GM19452 (cell line): ENCODE measurements around the gene SLC6A4.

Experiments used
- ATAC-seq: cut with Tn5 transposase; IDR thresholded peaks from one replicate; pipeline ENCODE4 v1.9.1; 2021; ENCODE audit not compliant: unreplicated experiment

The SLC6A4 gene

DNA sequence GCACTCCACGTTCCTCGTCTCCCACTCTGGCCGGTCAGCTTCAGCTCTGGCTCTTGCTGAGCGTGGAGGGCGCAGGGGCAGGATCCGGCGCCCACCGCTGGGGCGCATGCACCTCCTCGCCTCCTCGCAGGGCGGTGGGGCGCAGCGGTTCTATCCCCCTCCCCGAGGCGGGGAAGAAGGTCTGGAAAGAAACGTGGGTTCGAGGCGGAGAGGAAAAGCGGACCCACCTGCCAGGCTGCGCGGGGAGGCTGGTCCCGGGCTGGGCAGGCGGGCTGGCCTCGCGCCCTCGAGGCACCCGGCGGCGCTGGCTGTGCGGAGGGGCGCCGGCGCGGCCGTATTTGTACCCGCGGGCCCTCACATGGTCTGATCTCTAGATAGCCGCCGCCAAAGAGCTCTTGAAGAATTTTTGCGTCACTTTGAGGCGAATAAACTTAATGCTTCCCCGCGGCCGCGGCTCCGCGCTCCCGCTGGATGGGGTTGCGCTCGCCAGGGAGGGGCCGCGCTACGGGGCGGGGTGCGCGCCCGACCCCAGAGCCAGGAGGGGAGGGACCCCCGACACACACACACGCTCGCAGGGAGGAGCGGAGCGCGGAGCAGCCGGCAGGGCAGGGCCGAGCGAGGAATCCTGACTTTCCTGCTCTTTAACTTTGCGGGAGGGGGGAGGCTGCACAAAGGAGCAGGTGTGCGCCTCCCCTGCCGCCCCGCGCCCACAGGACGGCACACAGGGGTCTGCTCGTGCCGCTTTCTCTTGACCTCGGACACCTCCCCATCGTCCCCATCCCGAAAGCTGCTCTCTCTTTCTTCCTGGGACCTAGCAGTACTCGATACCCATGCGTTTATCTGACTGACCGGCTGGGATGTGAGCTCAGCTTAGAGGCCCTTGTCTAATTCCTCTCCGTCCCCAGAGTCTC, at the start of gene SLC6A4:
Gene SLC6A4, minus strand, starts transcription at position 312 of the 911 bp plus-strand sequence. CDS start 13,739 bp downstream, outside the sequence.
- ATAC-seq: no peak

DNA sequence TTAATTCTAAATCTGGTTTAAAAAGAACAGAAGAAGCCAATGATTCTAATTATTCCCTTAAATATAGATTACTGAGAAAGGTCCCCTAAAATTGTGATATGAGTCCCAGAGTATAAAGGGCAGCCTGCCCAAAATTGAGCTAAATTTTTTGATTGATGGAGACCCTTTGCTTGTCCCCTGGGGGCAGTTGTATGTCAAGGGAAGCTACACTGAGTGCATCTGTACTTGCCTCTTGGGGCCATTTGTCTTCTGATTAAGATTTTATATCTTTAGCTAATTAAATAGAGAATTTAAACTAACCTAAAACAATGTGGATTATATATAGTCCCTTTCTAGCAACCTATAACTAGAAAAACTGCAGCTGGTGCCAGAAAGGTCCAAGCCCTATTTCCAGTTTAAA, 43.7 kb upstream of the SLC6A4 start:
- ATAC-seq: no peak

DNA sequence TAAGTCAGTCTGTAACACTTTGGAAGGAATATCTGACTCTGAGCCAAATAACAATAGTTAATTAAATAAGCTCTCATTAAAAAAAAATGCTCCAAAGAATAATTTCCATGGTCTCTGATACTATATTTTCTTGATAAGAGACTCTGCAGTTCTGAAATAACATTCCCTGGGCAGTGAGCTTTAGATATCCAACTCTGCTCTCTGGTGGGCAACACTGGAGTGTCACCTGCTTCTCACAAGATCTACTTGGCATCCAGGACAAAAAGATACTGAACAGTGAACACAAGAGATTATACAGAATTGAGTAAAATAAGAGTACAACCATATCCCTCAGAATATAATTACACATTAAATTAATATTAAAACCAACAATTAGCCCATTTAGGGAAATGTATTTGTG, 42.5 kb upstream of the SLC6A4 start:
- ATAC-seq: no peak

DNA sequence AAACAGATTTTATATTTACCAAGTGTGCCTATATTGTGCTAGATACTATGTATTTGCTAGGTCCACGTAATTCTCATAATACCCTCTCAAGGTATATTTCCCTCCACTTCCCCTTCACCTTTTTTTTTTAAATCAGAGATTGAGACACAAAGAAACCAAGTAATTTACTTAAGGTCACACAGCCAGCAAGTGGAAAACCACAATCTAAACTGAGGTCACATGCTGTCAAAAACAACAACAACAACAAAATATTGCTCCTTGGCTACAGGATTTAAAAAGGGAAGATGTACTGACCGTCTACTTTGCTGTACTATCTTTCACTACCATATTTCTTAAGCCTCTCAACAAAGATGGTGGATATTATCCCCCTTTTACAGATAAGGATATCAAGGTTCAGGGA, 40.4 kb upstream of the SLC6A4 start:
- ATAC-seq: no peak

DNA sequence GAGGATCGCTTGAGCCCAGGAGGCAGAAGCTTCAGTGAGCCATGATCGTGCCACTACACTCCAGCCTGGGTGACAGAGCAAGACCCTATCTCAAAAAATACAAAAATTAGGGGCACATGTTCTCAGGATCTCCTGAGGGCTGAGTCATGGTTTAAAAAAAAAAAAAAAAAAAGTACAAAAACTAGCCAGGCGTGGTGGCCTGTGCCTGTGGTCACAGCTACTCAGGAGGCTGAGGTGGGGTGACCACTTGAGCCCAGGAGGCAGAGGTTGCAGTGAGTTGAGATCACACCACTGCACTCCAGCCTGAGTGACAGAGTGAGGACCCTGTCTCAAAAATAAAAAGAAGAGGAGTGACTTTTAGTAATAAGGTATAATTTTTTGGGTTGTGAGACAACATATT, 39.4 kb upstream of the SLC6A4 start:
- no peak for ATAC-seq

DNA sequence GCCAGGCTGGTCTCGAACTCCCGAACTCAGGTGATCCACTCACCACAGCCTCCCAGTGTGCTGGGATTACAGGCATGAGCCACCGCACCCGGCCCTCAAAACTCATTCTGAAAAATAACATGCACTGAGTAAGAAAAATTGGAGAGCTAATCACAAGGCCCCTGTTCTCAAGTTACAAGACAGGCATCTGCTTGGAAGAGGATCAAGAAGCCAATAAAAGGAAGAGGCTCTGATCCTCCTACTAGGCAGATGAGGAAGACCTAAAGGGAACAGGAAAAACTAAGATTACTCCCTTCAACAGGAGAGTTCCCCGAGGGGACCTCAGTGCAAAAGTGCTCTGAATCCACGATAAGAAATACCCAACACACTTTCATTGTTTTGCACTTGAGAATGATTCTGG, 37.9 kb upstream of the SLC6A4 start:
- ATAC-seq: no peak

DNA sequence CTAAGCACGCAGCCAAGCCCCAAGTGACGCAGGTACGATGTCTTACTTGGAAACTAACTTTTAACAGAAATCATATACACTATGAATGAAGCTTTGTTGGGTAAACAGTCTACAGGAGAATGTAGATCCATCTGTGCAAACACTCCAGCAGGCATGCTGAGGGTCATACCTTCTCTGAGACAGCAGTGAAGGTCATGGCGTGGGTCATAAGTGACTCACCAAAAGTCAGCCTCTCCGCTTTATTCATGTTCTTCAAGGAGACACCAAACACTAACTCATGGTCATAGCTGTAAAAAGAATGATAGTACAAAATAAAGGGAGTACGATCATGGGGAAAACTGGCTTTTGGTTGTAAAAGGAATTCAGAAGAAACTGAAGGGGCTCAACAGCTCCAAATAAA, 35.6 kb upstream of the SLC6A4 start:
- ATAC-seq: no peak

DNA sequence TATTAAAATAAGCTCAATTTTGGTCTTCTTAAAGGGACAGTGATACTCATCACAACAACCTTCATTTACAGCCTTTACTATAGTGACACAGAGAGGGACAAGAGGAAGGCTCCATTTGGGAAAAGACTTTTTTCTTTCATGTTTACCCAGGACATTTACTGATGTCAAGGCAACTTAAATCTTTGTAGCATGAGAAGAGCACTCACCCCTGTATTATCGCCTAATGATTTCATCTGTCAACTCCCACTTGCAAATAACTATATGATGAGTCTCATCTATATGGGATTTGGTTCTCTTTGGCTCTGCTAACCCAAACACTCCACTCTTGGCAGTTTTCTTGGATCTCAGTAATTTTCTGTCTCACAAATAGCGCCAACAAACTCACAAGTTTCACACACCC, 32.1 kb upstream of the SLC6A4 start:
- no peak for ATAC-seq

DNA sequence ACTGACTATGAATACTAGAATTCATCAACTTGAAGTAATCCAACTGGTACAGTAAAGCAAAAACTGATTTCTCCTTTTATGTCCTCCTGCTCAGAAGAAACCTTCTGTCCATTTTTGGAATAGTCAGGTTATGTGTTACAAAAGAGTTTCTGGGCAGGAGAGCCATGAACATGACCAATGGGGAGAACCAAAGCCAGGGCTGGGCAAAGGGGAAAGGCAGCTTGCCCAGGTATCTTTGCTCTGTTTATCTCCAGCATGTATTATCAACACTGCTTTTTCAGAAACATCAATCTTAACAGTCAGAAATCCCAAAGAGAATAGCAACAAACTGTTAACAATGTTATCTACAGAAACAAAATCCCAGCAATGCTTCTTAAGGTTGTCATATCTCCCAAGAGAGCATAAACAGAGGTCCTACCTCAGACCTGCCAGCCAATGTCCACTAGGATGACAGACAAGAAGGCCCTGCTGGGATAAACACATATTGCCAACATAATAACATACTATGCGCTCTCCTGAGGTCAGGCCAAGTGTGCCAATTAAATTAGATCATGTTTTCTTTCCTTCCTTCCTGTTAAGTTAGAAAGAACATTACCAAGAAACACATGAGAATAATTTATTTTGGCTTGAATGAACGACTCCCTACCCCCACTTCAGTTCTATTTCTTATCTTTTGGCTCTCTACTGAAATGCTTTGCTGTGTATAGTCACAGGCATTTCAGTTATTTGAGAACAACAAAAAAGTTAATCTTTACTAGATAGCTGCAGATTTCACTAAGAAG, 28.2 kb upstream of the SLC6A4 start:
- ATAC-seq: no peak

DNA sequence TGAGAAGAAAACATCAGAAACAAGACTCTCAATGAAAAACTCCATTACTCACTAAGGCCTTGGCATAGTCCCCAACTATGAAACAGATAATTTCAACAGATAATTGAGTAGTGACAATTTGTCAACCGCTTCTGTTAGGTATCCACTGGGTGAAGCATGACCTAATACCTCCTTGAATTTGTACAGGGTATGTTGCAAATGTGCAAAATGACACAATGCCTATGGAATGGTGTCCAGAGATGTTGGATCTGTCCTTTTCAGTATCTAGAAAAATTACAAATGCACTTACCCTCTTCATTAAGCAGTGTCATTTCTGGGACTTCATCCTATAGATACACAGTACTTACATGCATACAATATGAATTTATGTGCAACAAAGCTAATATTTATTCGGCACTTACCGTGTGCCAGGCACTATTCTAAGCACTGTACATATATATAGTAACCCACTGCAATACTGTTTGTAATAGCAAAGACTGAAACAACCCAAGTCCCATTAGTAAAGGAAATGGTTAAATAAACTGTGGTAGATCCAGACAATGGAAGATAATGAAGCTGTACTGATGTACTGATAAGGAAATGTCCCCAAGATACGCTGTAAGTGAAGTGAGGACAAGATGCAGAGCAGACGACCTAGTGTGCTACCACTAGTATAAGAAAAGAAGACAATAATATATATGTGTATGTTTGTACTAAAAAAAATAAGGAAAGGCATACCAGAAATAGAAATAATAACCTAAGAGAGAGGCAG, 21.4 kb upstream of the SLC6A4 start:
- ATAC-seq: no peak

DNA sequence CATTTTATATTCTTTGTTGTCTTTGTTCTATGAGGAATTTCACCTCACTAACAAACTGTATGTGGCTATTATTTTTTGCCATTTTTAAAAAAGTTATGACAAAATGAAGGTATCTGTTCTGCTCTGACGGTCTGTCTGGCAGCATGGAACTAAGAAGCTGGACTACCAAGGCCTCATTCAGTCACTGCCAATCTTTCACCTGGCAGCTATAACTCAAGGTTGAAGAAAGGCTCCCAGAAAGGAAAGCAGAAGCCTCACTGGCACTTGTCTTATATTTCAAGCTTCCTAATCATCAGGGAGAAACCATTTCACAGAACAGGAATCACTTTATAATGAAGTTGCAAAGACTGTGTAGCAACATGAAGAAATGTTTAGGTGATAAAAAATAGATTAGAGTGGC, 18.7 kb upstream of the SLC6A4 start:
- ATAC-seq: no peak

DNA sequence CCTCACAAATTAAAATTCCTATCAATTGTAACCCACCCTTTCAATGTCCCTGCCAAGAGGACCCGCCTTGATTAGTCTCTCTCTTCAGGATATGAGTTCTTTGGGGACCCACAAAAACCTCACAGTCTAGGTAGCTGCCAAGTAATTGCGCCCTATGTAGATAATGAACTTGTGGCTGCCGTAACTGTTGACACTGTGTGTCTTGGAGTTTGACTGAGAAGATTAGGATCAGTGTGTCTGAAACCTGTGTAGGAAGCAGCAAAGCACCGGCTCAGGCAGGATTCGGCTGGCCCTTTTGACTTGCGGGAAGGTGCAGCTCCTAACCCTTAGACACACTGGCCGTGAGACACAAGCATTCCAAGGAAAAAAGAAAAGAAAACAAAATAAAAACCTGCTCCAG, 17.8 kb upstream of the SLC6A4 start:
- no peak for ATAC-seq

DNA sequence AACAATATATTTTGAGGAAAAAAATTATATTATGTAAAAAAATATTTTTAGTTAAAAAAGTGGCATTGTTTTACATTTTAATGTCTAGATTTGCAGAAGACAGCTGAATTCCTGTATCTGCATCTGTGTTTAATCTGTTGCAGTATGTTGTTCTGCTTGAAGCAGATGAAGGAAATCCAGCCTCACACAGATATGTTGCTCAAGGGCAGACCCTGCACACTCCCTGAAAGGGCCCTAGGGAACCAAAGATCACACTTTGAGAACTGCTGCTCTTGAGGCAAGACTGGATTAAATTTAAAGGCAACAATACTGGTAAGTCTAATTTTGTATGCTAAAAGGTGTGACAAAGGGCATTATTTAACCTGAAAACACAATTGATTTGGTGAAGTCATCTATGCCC, 16.4 kb upstream of the SLC6A4 start:
- no peak for ATAC-seq

DNA sequence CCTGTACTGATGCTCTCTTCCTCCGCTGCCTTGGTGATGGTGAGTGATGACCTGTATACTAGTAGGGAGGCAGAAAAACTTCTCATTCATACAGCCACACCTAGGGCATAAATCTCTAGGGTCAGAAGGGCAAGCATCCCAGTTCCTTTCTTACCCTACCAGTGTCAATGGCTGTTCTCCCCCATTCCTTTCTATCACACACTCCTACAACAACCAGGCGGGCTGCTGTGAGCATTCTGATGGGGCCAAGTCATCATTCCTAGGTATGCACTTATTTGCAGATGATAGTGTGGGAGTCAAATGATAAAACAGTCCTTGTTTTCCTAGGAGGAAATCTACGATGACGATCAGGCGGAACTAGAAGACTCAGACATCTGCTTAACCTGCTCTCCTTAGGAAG, 14.0 kb upstream of the SLC6A4 start:
- no peak for ATAC-seq

DNA sequence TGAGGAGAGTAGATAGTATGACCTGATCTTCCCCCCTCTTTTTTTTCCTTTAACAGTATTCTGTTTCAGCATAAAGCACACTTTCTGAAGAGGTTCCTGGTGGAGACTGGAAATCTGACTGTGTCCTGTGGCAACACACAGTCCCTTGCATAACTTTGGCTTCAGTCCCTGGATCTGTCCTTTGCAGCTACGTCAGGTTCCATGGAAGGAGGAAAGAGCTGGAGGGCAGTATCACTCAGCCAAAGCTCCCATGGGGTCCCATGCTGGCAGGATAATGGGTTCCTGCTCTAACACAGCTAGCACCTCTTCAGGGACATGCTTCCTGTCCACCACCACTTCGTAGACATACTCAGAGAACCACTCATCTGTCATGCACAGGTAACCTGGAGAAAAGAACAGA, 13.3 kb upstream of the SLC6A4 start:
- ATAC-seq: no peak

DNA sequence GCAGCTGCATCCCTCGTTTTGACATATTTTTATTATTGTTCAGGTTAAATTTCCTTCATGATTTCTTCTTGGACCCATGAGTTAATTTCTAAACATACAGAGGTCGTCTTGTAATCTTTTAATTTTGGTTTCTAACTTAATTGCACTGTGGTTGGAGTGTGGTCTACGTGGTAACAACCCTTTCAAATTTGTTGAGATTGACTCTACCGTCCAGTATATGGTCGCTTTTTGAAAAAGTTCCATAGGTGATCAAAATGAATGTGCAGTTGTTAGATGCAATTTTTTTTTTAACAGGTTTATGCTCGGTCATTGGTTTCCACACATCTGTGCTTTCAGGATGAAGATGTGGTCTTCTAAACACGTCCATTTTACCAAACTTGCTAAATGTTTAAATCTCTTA, 11.0 kb upstream of the SLC6A4 start:
- no peak for ATAC-seq

DNA sequence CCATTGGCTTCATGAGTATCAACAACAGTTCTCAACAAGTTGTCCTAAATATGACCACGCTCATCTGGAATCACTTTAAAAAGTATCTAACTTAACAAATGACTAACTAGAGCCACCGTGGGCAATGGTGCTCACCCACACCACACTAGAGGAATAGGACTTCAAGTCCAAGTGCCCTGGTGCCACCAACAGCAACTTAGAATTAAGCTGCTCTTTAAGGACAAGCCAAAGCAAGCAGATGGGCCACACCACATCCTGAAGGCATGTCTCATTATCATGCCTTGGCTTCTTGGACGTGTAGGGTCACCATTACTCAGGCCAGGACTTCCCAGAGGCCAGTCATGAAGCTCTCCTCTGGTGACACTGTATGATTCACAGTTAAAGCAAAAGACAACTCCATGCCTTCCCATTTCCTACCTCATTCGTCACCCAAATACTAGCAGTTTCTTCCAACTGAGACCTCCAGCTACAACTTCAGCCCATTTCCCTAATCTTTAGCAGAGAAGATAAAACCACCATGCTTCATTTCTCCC, 9.4 kb upstream of the SLC6A4 start:
- ATAC-seq: no peak

DNA sequence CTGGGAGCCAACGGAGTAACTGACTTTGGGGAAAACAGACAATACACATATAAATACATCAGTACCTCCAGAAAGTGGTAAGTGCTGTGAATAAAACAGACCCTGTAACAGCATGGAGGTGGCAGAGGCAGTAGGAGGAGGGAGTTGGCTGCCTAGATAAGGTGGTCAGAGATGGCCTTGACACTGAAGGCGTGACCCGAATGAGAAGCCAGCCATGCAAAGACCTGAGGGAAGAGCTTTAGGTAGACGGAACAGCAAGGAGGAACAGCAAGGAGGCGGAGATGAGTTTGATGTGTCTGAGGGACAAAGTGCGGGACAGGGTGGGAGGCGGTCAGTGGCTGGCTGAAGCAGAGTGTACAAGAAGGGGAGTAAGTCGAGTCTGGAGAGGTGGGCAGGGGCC, 8.1 kb upstream of the SLC6A4 start:
- no peak for ATAC-seq

DNA sequence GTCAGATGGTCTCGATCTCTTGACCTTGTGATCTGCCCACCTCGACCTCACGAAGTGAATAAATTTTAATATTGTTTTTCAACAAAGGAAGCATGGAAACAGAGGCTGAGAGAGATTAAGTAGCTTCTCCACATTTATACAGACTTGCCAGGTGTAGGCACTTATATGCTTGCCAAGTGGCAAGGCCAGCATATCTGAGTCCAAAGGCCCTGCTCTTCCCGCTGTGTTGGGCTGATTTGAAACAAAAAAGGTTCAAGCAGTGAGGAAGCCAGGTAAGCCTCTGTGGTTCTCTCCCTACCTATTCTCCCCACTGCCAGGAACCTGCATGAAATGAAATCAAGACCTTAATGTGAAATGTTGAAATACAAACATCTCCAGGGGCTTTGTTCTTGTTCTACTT, 7.5 kb upstream of the SLC6A4 start:
- ATAC-seq: no peak

DNA sequence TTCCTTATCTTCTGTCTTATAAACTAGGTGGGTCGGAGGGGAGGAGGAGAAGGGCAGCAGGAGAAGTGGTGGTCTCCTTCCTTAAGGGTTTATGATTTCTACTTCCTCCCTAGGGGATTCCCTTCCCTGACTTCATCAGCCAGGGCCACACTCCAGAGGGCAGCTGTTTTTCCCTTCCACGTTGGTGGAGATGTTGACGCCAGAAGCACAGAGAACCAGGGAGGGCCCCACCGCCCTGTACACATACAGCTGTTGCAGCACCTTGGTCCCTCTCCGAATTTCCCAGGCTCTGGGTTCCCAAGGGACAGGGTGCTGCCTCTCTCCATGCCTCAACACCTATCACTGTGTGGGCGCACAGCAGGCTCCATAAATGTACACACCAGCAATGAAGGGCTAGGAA, 5.6 kb upstream of the SLC6A4 start:
- no peak for ATAC-seq

DNA sequence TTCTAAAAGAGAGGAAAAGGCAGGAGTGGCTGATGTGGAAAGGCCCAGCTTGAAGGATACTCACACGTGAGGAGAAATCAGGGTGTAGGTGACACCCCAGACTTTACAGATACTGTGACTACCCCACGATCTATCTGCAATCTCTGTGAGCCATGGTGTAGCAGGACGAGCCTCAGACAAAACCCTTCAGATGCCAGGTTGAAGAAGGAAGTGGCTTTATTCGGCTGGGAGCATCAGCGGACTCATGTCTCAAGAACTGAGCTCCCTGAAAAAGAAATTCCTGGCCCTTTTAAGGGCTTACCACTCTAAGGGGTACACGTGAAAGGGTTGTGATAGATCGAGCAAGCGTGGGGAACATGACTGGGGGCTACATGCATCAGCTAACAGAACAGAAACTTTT, 4.7 kb upstream of the SLC6A4 start:
- no peak for ATAC-seq
